ENCODE results near the gene SRR. TPM values are rescaled to one million over a fixed set of nuclear protein-coding genes. Genes with fewer than 3 reads are reported as not detected.

Gene SRR
- total and polyA plus RNA-seq, 9 of the 15 experiments (the other 6 are each of a cell fraction or from before 2014, with no cell fraction given) = 5.0 to 19.4 (median 7.9) TPM

- TF ChIP-seq, protein P1, sequence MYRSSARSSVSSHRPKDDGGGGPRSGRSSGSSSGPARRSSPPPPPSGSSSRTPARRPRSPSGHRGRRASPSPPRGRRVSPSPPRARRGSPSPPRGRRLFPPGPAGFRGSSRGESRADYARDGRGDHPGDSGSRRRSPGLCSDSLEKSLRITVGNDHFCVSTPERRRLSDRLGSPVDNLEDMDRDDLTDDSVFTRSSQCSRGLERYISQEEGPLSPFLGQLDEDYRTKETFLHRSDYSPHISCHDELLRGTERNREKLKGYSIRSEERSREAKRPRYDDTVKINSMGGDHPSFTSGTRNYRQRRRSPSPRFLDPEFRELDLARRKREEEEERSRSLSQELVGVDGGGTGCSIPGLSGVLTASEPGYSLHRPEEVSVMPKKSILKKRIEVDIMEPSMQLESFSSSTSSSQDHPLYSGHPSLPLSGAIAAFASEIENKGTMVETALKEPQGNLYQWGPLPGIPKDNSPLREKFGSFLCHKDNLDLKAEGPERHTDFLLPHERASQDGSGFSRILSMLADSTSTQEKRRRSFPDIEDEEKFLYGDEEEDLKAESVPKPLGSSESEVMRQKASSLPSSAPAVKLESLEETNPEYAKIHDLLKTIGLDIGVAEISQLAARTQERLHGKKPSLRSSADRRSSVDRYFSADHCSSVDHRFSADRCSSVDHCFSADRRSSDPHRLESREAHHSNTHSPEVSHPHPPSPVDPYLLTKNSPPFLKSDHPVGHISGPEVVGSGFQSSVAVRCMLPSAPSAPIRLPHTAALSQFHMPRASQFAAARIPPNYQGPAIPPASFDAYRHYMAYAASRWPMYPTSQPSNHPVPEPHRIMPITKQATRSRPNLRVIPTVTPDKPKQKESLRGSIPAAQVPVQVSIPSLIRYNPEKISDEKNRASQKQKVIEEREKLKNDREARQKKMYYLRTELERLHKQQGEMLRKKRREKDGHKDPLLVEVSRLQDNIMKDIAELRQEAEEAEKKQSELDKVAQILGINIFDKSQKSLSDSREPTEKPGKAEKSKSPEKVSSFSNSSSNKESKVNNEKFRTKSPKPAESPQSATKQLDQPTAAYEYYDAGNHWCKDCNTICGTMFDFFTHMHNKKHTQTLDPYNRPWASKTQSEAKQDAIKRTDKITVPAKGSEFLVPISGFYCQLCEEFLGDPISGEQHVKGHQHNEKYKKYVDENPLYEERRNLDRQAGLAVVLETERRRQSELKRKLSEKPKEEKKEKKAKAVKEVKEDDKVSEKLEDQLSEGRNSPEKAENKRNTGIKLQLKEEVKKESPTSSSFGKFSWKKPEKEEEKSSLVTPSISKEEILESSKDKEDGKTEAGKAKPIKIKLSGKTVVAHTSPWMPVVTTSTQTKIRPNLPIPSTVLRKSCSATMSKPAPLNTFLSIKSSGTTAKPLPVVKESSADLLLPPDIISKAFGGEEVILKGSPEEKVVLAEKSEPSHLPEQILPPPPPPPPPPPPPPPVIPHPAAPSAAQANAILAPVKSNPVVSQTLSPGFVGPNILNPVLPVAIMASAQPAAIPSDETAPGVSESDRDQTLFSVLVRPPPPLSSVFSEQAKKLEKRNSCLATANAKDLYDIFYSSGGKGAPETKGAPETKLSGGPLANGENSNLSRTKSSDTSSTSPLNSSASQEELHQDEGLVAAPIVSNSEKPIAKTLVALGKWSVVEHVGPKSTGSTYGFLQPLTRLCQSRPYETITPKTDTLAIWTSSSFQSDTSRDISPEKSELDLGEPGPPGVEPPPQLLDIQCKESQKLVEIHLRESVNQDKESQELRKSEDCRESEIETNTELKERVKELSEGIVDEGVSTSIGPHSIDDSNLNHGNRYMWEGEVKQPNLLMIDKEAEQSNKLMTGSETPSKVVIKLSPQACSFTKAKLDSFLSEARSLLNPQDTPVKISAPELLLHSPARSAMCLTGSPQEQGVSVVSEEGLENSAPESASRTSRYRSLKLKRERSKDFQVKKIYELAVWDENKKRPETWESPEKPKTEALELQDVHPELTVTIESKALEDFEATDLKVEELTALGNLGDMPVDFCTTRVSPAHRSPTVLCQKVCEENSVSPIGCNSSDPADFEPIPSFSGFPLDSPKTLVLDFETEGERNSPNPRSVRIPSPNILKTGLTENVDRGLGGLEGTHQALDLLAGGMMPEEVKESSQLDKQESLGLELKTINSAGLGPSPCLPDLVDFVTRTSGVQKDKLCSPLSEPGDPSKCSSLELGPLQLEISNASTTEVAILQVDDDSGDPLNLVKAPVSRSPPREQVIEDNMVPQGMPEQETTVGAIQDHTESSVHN (IDR thresholded peaks at IDR 0.05; ENCODE audit: borderline replicate concordance in 1 of 2, low read depth in 1 of 2) = no peak
- no peak for TF ChIP-seq NCOA2 (IDR thresholded peaks at IDR 0.05; ENCODE audit: partially characterized antibody in 2 of 2)
- TF ChIP-seq CXXC5 (CRISPR knock-in tag; IDR thresholded peaks at IDR 0.05) = peak; percentile 78
- peak; percentile 68; the same call in 1 of the 2 replicates for TF ChIP-seq ESRRA (IDR thresholded peaks at IDR 0.05; ENCODE audit: borderline replicate concordance, low read depth)
- TF ChIP-seq PTTG1 (tag; IDR thresholded peaks at IDR 0.05; ENCODE audit: low read depth) = no peak
- no peak for TF ChIP-seq ARID3A (IDR thresholded peaks at IDR 0.05; ENCODE audit: borderline replicate concordance, low read depth, low read length)
- no peak for TF ChIP-seq ZNF384 (IDR thresholded peaks at IDR 0.05; ENCODE audit: low read depth, low read length)
- TF ChIP-seq CBFB (CRISPR knock-in tag; IDR thresholded peaks at IDR 0.05) = no peak
- no peak for TF ChIP-seq TBL1XR1 (IDR thresholded peaks at IDR 0.05; ENCODE audit: low read length in 2 of 2)
- TF ChIP-seq, protein P2, sequence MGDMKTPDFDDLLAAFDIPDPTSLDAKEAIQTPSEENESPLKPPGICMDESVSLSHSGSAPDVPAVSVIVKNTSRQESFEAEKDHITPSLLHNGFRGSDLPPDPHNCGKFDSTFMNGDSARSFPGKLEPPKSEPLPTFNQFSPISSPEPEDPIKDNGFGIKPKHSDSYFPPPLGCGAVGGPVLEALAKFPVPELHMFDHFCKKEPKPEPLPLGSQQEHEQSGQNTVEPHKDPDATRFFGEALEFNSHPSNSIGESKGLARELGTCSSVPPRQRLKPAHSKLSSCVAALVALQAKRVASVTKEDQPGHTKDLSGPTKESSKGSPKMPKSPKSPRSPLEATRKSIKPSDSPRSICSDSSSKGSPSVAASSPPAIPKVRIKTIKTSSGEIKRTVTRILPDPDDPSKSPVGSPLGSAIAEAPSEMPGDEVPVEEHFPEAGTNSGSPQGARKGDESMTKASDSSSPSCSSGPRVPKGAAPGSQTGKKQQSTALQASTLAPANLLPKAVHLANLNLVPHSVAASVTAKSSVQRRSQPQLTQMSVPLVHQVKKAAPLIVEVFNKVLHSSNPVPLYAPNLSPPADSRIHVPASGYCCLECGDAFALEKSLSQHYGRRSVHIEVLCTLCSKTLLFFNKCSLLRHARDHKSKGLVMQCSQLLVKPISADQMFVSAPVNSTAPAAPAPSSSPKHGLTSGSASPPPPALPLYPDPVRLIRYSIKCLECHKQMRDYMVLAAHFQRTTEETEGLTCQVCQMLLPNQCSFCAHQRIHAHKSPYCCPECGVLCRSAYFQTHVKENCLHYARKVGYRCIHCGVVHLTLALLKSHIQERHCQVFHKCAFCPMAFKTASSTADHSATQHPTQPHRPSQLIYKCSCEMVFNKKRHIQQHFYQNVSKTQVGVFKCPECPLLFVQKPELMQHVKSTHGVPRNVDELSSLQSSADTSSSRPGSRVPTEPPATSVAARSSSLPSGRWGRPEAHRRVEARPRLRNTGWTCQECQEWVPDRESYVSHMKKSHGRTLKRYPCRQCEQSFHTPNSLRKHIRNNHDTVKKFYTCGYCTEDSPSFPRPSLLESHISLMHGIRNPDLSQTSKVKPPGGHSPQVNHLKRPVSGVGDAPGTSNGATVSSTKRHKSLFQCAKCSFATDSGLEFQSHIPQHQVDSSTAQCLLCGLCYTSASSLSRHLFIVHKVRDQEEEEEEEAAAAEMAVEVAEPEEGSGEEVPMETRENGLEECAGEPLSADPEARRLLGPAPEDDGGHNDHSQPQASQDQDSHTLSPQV (IDR thresholded peaks at IDR 0.05) = peak; percentile 69
- no peak for TF ChIP-seq IFI16 (CRISPR knock-in tag; IDR thresholded peaks at IDR 0.05)
Observed at GRCh38 chr17:2336215-2336851, 32.6 kb downstream of the SRR start, which contains the start of gene TSR1 (continued).
